ENCODE results near the gene WDPCP.

Gene WDPCP

DNA sequence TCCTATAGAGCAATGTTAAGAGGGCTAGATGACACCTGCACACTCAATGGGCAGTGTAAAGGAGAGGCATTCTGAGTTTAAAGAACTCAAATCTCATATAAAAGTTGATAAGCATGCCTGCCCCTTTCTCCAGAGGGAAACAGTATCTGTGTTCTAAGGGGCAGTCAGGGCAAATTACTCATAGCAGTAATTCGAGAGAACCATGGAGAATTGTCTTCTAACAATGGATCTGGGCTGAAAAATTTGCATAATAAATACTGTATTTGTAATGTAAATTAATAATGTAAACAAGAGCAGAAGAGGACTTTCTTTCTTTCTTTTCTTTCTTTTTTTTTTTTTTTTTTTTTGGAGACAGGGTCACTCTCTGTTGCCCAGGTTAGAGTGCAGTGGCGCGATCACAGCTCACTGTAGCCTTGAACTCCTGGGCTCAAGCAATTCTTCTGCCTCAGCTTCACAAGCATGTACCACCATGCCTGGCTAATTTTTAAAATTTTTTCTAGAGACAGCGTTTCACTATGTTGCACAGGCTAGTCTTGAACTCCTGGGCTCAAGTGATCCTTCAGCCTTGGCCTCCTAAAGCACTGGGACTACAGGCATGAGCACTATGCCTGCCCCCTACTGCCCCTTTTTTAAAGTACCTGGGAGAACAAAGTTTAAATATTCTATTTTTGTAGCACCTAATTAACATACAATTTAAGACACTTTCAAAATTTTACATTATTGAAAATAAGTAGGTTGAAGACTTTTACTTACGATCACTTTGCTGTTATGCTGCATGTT is 467.0 kb downstream of the WDPCP start:
- Histone ChIP-seq H3K27me3 (ENCODE audit: control insufficient read depth, insufficient read depth, low read length) (no peaks in the 10 kb centered on the region), H3K4me1 (ENCODE audit: control insufficient read depth, insufficient read depth, low read length) (no peaks in the 10 kb centered on the region), H3K4me2 (ENCODE audit: low read length) (no peak overlapping the region), H3K36me3 (ENCODE audit: insufficient read depth, low read length) (no peaks in the 10 kb centered on the region), H3K4me3 (ENCODE audit: low read length) (no peak overlapping the region), H3K9ac (ENCODE audit: low read depth, low read length) (no peak overlapping the region), H3K9me3 (replicated peaks; ENCODE audit: low read length) (no peaks in the 10 kb centered on the region)

DNA sequence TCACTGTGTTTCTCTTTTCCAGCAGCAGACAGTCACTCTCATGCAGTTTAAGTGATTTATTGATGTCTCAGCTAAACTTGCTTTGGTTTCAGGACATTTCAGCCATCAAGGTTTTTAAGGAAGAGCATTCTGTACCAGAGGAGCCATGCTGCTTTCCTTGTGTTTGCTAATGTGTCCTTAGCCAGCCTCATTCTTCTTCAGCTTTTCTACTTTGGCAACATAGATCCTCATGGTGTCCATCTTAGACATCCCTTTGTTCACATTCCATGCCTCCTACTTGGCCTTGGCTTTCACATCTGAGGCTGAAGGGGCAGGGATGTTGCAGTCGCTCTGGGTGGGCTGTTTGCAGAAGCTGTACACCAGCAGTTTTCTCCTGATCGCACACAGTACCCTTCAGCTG is 469.5 kb downstream of the WDPCP start:
- H3K4me3 ChIP-seq (ENCODE audit: low read length) = no peak overlapping the region
- H3K36me3 ChIP-seq (ENCODE audit: insufficient read depth, low read length) = no peaks in the 10 kb centered on the region
- no peak overlapping the region for H3K4me2 ChIP-seq (ENCODE audit: low read length)
- no peak overlapping the region for H3K9ac ChIP-seq (ENCODE audit: low read depth, low read length)
- H3K27me3 ChIP-seq (ENCODE audit: control insufficient read depth, insufficient read depth, low read length) = no peaks in the 10 kb centered on the region
- no peaks in the 10 kb centered on the region for H3K4me1 ChIP-seq (ENCODE audit: control insufficient read depth, insufficient read depth, low read length)
- no peaks in the 10 kb centered on the region for H3K9me3 ChIP-seq (replicated peaks; ENCODE audit: low read length)

DNA sequence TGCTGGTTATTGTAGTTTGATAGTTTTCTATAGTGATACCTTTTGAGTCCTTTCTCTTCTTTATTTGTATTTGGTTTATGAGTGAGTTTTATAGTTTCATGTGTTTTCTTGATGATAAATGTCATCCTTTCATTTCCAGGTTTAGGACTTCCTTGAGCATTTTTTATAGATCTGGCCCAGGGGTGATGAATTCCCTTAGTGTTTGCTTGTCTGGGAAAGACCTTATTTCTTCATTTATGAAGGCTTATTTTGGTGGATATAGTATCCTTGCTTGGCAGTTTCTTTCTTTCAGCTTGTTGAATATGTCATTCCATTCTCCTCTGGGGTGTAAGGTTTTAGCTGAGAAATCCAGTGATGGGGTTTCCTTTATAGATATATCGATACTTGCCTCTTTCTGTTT is 483.8 kb downstream of the WDPCP start:
- no peak overlapping the region for H3K9ac ChIP-seq (ENCODE audit: low read depth, low read length)
- H3K4me3 ChIP-seq (ENCODE audit: low read length) = no peak overlapping the region
- no peaks in the 10 kb centered on the region for H3K36me3 ChIP-seq (ENCODE audit: insufficient read depth, low read length)
- H3K4me2 ChIP-seq (ENCODE audit: low read length) = no peak overlapping the region
- H3K9me3 ChIP-seq (replicated peaks; ENCODE audit: low read length) = no peaks in the 10 kb centered on the region
- H3K27me3 ChIP-seq (ENCODE audit: control insufficient read depth, insufficient read depth, low read length) = no peaks in the 10 kb centered on the region
- H3K4me1 ChIP-seq (ENCODE audit: control insufficient read depth, insufficient read depth, low read length) = no peaks in the 10 kb centered on the region

DNA sequence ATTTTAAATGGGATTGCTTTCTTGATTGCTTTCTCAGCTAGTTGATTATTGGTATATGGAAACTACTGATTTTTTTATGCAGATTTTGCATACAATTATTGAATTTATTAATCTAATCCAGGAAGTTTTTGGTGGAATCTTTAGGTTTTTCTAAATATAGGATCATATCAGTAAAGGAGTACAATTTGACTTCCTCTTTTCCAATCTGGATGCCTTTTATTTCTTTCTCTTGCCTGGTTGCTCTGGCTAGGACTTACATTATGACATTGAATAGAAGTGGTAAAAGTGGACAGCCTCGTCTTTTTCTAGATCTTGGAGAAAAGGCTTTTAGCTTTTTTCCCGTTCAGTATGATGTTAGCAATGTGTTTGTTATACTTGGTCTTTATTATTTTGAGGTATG is 486.3 kb downstream of the WDPCP start:
- Histone ChIP-seq H3K36me3 (ENCODE audit: insufficient read depth, low read length) (no peaks in the 10 kb centered on the region), H3K9ac (ENCODE audit: low read depth, low read length) (no peak overlapping the region), H3K27me3 (ENCODE audit: control insufficient read depth, insufficient read depth, low read length) (no peaks in the 10 kb centered on the region), H3K4me2 (ENCODE audit: low read length) (no peak overlapping the region), H3K4me1 (ENCODE audit: control insufficient read depth, insufficient read depth, low read length) (no peaks in the 10 kb centered on the region), H3K4me3 (ENCODE audit: low read length) (no peak overlapping the region), H3K9me3 (replicated peaks; ENCODE audit: low read length) (no peaks in the 10 kb centered on the region)

DNA sequence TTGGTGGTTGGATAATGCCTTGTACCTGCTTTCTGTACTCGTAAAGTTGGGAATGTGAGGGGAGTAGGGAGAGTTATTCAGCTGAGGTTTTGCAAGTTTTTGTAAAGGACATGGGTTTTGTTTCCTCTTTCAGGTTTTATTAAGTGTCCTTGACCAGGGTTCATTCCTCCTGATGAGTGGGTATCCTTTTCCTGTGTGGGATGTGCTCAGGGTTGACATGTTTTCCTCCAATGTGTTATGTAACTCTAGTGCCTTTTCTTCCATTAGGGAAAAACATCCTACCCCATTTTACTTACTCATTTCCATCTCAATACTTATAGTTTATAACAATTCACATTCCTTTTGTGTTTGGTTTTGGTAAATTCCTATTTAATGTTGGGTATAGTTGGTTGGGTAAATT is 489.2 kb downstream of the WDPCP start:
- Histone ChIP-seq H3K27me3 (ENCODE audit: control insufficient read depth, insufficient read depth, low read length) (no peaks in the 10 kb centered on the region), H3K36me3 (ENCODE audit: insufficient read depth, low read length) (no peaks in the 10 kb centered on the region), H3K4me2 (ENCODE audit: low read length) (no peak overlapping the region), H3K4me1 (ENCODE audit: control insufficient read depth, insufficient read depth, low read length) (no peaks in the 10 kb centered on the region), H3K9ac (ENCODE audit: low read depth, low read length) (no peak overlapping the region), H3K9me3 (replicated peaks; ENCODE audit: low read length) (no peaks in the 10 kb centered on the region), H3K4me3 (ENCODE audit: low read length) (no peak overlapping the region)

DNA sequence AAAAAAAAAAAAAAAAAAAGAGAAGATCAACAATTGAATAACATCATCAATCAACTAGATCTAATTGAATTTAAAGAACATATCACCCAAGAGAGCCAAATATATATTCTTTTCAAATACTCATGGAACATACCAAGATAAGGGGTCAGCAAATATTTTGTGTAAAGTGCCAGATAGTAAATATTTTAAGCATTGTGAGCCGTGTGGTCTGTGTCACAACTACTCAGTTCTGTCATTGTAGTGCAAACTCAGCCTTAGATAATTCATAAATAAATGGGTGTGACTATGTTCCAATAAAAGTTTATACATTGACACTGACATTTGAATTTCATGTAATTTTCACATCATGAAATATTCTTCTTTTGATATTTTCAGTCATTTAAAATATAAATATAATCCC is 491.8 kb downstream of the WDPCP start:
- no peaks in the 10 kb centered on the region for H3K36me3 ChIP-seq (ENCODE audit: insufficient read depth, low read length)
- no peaks in the 10 kb centered on the region for H3K9me3 ChIP-seq (replicated peaks; ENCODE audit: low read length)

DNA sequence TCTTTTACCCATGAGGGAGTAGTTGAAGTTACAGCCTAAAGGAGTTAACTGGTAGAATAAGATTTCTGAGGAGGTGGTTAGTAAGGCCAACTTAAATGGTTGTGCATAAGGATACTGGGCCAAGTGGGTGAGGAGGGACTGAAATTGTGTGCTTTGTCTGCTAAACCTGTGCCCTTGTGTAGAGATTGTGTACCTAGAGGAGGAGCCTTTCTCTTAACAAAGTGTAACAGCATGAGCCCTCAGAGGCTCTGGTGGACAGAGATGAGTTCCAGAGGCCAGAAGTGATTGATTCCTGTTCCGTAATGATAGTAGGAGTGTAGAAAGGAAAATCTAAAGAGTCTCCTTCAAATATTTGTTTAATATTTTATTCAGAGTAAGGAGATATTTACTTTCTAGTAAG is 494.8 kb downstream of the WDPCP start:
- no peaks in the 10 kb centered on the region for H3K27me3 ChIP-seq (ENCODE audit: control insufficient read depth, insufficient read depth, low read length)
- no peaks in the 10 kb centered on the region for H3K9me3 ChIP-seq (replicated peaks; ENCODE audit: low read length)
- H3K4me2 ChIP-seq (ENCODE audit: low read length) = no peak overlapping the region
- H3K9ac ChIP-seq (ENCODE audit: low read depth, low read length) = no peak overlapping the region
- no peak overlapping the region for H3K4me3 ChIP-seq (ENCODE audit: low read length)
- no peaks in the 10 kb centered on the region for H3K4me1 ChIP-seq (ENCODE audit: control insufficient read depth, insufficient read depth, low read length)
- no peaks in the 10 kb centered on the region for H3K36me3 ChIP-seq (ENCODE audit: insufficient read depth, low read length)

More for the DNA sequence above, 491.8 kb downstream of the WDPCP start:
- Histone ChIP-seq H3K4me3 (ENCODE audit: low read length) (no peak overlapping the region), H3K27me3 (ENCODE audit: control insufficient read depth, insufficient read depth, low read length) (no peaks in the 10 kb centered on the region), H3K4me1 (ENCODE audit: control insufficient read depth, insufficient read depth, low read length) (no peaks in the 10 kb centered on the region), H3K9ac (ENCODE audit: low read depth, low read length) (no peak overlapping the region), H3K4me2 (ENCODE audit: low read length) (no peak overlapping the region)

DNA sequence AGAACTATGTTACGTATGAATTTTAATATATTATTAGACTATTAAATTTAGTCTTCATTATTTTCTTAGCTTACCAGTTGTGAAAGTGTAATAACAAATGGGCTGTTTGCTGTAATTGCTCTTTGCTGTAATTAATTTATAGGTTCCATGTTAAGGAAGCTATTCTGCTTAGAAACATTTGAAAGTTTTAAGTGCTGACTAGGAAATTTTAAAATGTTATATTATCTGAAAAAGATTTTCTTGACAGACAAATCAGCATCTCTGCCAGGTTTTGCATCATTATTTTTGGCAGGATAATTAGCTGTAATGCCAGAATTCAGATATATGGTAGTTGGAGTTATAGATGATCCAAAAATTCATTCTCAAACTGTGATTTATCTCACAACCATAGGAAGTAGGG is 495.4 kb downstream of the WDPCP start:
- Histone ChIP-seq H3K9me3 (replicated peaks; ENCODE audit: low read length) (no peaks in the 10 kb centered on the region), H3K4me1 (ENCODE audit: control insufficient read depth, insufficient read depth, low read length) (no peaks in the 10 kb centered on the region), H3K36me3 (ENCODE audit: insufficient read depth, low read length) (no peaks in the 10 kb centered on the region), H3K4me2 (ENCODE audit: low read length) (no peak overlapping the region), H3K27me3 (ENCODE audit: control insufficient read depth, insufficient read depth, low read length) (no peaks in the 10 kb centered on the region), H3K4me3 (ENCODE audit: low read length) (no peak overlapping the region), H3K9ac (ENCODE audit: low read depth, low read length) (no peak overlapping the region)

DNA sequence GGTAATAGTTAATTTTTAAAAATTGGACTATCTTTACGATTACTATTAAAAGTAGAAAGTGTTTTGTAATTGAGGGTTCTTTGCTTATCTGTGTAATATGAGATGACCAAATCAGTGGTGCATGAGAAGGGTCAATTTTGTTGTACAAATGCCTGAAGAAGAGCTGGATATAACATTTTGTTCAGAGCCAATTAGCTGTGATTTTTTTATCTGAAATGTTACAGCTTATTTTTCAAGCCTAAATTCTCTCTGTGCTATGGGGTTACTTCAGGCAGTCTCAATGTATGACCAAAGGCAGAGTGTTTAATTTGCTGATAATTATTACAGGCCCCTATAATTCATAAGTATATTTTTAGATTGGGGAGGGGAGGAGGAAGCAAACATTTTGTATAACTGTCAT is 495.9 kb downstream of the WDPCP start:
- no peaks in the 10 kb centered on the region for H3K9me3 ChIP-seq (replicated peaks; ENCODE audit: low read length)
- H3K9ac ChIP-seq (ENCODE audit: low read depth, low read length) = no peak overlapping the region
- no peaks in the 10 kb centered on the region for H3K36me3 ChIP-seq (ENCODE audit: insufficient read depth, low read length)
- no peak overlapping the region for H3K4me3 ChIP-seq (ENCODE audit: low read length)
- H3K4me2 ChIP-seq (ENCODE audit: low read length) = no peak overlapping the region
- H3K27me3 ChIP-seq (ENCODE audit: control insufficient read depth, insufficient read depth, low read length) = no peaks in the 10 kb centered on the region
- H3K4me1 ChIP-seq (ENCODE audit: control insufficient read depth, insufficient read depth, low read length) = no peaks in the 10 kb centered on the region

DNA sequence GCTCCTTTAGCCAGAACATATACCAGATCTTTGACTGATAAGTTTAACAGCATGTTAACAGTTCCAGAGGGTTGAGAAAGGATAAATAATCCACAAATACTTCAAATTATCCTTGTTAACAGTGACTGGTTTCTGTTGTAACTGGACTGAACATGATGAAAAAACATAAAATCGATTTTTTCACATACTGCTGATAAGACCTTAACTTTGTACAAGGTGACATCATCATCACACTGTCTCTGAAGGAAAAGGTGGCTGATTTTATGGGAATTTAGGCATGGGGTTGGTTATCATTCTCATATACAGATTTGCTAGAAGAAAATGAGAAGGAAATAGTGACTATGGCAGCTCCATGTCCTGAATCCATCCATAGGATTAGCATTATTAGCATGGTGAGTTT is 501.6 kb downstream of the WDPCP start:
- peaks cover 8% of the 10 kb centered on the region for H3K27me3 ChIP-seq (ENCODE audit: control insufficient read depth, insufficient read depth, low read length)
- H3K4me1 ChIP-seq (ENCODE audit: control insufficient read depth, insufficient read depth, low read length) = no peaks in the 10 kb centered on the region
- H3K4me2 ChIP-seq (ENCODE audit: low read length) = no peak overlapping the region
- no peaks in the 10 kb centered on the region for H3K36me3 ChIP-seq (ENCODE audit: insufficient read depth, low read length)
- no peaks in the 10 kb centered on the region for H3K9me3 ChIP-seq (replicated peaks; ENCODE audit: low read length)
- H3K4me3 ChIP-seq (ENCODE audit: low read length) = no peak overlapping the region
- no peak overlapping the region for H3K9ac ChIP-seq (ENCODE audit: low read depth, low read length)

DNA sequence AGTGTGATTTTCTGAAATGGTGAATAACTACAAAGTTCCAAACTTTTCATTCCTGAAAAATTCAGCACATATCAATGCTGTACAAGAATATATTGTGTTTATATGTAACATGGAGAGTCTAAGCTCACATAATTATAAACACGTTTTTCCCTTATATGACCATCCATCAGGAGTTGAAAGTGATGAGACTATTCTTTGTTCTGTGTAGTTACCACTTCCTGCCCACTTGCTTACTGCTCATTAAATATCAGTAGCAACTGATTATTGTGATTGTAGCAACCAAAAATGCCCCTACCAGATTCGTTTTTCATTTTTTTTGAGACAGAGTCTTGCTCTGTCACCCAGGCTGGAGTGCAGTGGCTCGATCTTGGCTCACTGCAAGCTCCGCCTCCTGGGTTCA is 506.9 kb downstream of the WDPCP start:
- no peaks in the 10 kb centered on the region for H3K36me3 ChIP-seq (ENCODE audit: insufficient read depth, low read length)
- H3K4me2 ChIP-seq (ENCODE audit: low read length) = no peak overlapping the region
- H3K9me3 ChIP-seq (replicated peaks; ENCODE audit: low read length) = no peaks in the 10 kb centered on the region
- no peak overlapping the region for H3K4me3 ChIP-seq (ENCODE audit: low read length)
- no peak overlapping the region for H3K9ac ChIP-seq (ENCODE audit: low read depth, low read length)
- no peaks in the 10 kb centered on the region for H3K4me1 ChIP-seq (ENCODE audit: control insufficient read depth, insufficient read depth, low read length)
- peaks cover 17% of the 10 kb centered on the region for H3K27me3 ChIP-seq (ENCODE audit: control insufficient read depth, insufficient read depth, low read length)

DNA sequence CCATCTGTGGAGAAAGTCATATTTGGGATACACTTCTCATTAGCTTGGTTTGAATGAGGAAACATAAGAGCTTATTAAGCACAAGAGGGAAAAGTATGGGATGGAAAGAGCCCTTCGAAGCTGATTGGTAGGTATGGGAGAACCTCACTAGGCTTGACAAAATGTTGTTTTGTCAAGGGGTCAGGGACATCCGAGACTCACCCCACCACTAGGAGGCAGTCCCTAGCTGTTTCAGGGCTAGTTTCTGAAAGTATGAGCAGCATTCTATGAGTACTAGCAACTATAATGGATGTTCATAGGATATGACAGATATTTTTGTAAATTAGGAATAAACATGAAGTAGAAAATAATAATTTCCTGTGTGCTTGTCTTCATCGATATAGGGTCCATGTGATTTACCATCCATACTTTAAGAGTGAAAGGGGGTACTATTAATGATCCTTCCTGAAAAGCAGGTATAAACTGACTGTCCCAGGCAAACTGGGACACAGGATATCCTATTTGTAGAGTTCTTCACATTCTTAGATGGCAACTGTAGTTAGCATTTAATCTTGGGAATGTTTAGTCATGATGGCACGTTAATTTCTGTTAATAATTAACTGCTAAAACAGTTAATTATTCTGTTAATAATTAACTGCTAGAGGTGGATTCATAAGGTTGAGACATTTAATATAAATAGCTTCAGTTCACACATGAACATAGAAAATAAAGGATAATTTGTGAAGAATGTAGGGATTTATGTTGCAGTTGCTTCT is 509.2 kb downstream of the WDPCP start:
- no peak overlapping the region for H3K9ac ChIP-seq (ENCODE audit: low read depth, low read length)
- H3K4me2 ChIP-seq (ENCODE audit: low read length) = no peak overlapping the region
- H3K4me3 ChIP-seq (ENCODE audit: low read length) = no peak overlapping the region
- no peaks in the 10 kb centered on the region for H3K9me3 ChIP-seq (replicated peaks; ENCODE audit: low read length)
- no peaks in the 10 kb centered on the region for H3K4me1 ChIP-seq (ENCODE audit: control insufficient read depth, insufficient read depth, low read length)
- H3K27me3 ChIP-seq (ENCODE audit: control insufficient read depth, insufficient read depth, low read length) = peaks cover 23% of the 10 kb centered on the region
- H3K36me3 ChIP-seq (ENCODE audit: insufficient read depth, low read length) = no peaks in the 10 kb centered on the region
